ENCODE results near the gene CNTN1. TPM values are rescaled to one million over a fixed set of nuclear protein-coding genes. Genes with fewer than 3 reads are reported as not detected.

The CNTN1 gene
- total RNA-seq, 6 experiments from 2014 or later = 0.09 to 0.66 (median 0.26) TPM

- no peak for DNase-seq
- TF ChIP-seq CTCF (IDR thresholded peaks at IDR 0.05) = no peak
- TF ChIP-seq POLR2A (IDR thresholded peaks at IDR 0.05) = no peak
- no peaks in the 10 kb centered on the region for H3K4me1 ChIP-seq
- 56% methylated on average over 2 of the region's 2 CpGs for WGBS (ENCODE audit: insufficient coverage, low coverage, low lambda C conversion rate, missing lambda C conversion rate)
- no peak overlapping the region for H3K27ac ChIP-seq
- ATAC-seq = no peak
- no peak overlapping the region for H3K4me3 ChIP-seq
- no peaks in the 10 kb centered on the region for H3K9me3 ChIP-seq
- no peaks in the 10 kb centered on the region for H3K27me3 ChIP-seq
- intact Hi-C loops (cut with DNase I) = no loop called here
- H3K36me3 ChIP-seq = no peaks in the 10 kb centered on the region
Observed at GRCh38 chr12:40801861-40802260, 109.6 kb downstream of the CNTN1 start.

- Histone ChIP-seq H3K4me1 (no peaks in the 10 kb centered on the region), H3K4me3 (no peak overlapping the region), H3K9me3 (no peaks in the 10 kb centered on the region), H3K36me3 (no peaks in the 10 kb centered on the region), H3K27ac (no peak overlapping the region), H3K27me3 (no peaks in the 10 kb centered on the region)
- TF ChIP-seq CTCF (IDR thresholded peaks at IDR 0.05) (no peak), POLR2A (IDR thresholded peaks at IDR 0.05) (no peak)
- DNase-seq = no peak
- intact Hi-C loops (cut with DNase I) = no loop called here
- peak in 2 of 4 donors; percentile 38 to 46 for ATAC-seq
- WGBS (ENCODE audit: insufficient coverage, low coverage, low lambda C conversion rate, missing lambda C conversion rate) = 56% methylated on average over 1 of the region's 1 CpG
Observed at GRCh38 chr12:40802656-40803055, 110.4 kb downstream of the CNTN1 start.

GRCh38 chr12:40819436-40820108 lies 127.3 kb downstream of the CNTN1 start:
- intact Hi-C loops (cut with DNase I) = no loop called here
- WGBS (ENCODE audit: insufficient coverage, low coverage, low lambda C conversion rate, missing lambda C conversion rate) = 16% methylated on average over 7 of the region's 12 CpGs
- H3K9me3 ChIP-seq = no peaks in the 10 kb centered on the region
- H3K4me3 ChIP-seq = no peak overlapping the region
- H3K27me3 ChIP-seq = no peaks in the 10 kb centered on the region
- H3K36me3 ChIP-seq = no peaks in the 10 kb centered on the region
- H3K27ac ChIP-seq = no peak overlapping the region
- no peaks in the 10 kb centered on the region for H3K4me1 ChIP-seq
- DNase-seq (no peak), ATAC-seq (no peak)
- TF ChIP-seq POLR2A (IDR thresholded peaks at IDR 0.05) (no peak), CTCF (IDR thresholded peaks at IDR 0.05) (no peak)

GRCh38 chr12:40820794-40821484 lies 128.7 kb downstream of the CNTN1 start:
- intact Hi-C loops (cut with DNase I) = no loop called here
- Histone ChIP-seq H3K4me1 (no peaks in the 10 kb centered on the region), H3K36me3 (no peaks in the 10 kb centered on the region), H3K9me3 (no peaks in the 10 kb centered on the region), H3K4me3 (no peak overlapping the region), H3K27ac (no peak overlapping the region), H3K27me3 (no peaks in the 10 kb centered on the region)
- no peak for DNase-seq
- TF ChIP-seq POLR2A (IDR thresholded peaks at IDR 0.05) (no peak), CTCF (IDR thresholded peaks at IDR 0.05) (no peak)
- ATAC-seq = no peak
- 12% methylated on average over 2 of the region's 2 CpGs for WGBS (ENCODE audit: insufficient coverage, low coverage, low lambda C conversion rate, missing lambda C conversion rate)
